SKM-1 treated with dmso at 0.1 percent for 144 hours (cell line): ENCODE data around the gene BIVM.

ENCODE experiments used
- DNase-seq: peaks from one replicate; lab custom pipeline; 2025; ENCODE audit not compliant: unreplicated experiment; lab: John Stamatoyannopoulos, UW

The BIVM gene

GRCh38 chr13:102878481-102878880, 79.6 kb downstream of the BIVM start:
- no peak for DNase-seq

DNA sequence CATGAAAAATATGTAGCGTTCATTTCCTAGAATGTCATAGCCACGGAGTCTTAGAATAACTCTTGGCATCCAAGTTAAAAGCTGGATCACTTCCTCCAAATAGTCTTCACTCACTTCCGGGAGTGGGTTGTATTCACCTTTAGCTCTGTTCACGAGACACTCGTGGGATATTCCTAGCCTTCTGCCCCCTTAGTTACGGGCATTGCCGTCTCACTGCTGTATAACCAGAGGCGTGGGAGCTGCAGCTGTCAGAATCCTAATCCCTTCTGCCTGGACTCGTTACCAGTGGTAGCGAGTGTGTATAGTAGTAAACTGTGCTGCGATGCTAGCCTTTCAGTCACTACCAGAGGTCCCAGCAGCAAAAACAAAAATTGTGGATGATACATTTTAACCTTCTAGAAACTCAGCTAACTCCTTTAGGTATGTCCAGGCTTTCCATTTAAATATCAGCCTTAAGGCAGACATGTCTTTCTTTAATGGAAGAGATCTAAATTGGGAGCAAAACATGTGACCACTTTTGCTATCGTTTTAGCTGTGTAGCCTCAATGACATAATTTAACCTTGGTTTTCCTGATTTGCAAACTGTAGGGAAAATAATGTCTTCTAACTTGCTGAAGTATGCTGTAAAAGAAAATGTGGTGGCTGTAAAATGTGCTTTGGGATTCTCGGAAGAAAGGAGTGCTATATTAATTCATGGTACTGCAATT, 81.0 kb downstream of the BIVM start:
- no peak for DNase-seq

DNA sequence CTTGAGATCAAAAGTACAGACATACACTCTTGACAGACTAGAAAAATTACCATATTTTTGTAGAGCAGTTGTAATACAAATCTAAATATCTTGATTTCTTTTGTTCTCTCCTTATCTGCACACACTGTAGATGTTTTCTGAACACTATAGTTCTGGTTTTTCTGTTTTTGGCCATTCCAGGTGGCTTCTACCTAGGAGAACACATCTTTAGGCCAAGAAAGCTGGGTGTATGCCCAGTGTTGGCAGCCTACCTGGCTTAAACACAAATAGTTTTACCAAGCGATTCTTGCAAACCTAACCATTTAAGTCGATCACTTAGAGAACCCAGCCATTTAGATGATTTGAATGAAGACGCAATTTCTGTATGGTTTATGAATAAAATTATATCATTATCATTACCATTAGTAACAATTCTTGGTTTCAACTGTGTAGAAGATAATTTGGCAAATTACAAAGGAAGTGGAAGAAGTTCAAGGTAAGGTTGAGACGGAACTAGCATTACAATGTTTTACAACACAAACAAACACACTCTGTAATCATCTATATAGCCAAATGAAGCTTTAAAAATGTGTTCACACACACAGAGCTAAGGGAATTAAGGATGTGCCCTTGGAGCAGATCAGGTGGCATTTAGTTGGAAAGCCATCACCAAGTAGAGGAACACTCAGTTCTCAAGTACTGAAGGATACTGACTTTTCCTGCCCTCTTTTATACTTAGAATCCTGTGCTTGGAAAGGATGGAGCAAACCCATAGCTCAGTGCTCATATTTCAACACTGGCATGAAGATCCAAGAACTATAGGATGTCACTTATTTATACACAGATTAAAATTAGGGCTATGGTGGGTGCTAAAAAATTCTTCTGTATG, 83.1 kb downstream of the BIVM start:
- no peak for DNase-seq
